Measurements from ENCODE around the gene RAB11FIP4. TPM values are rescaled to one million over a fixed set of nuclear protein-coding genes. Genes with fewer than 3 reads are reported as not detected.

RAB11FIP4 gene
- total and polyA plus RNA-seq, 2 of the 13 experiments (the other 11 are each of a cell fraction or from before 2014, with no cell fraction given) = 28.0 to 89.3 TPM

DNA sequence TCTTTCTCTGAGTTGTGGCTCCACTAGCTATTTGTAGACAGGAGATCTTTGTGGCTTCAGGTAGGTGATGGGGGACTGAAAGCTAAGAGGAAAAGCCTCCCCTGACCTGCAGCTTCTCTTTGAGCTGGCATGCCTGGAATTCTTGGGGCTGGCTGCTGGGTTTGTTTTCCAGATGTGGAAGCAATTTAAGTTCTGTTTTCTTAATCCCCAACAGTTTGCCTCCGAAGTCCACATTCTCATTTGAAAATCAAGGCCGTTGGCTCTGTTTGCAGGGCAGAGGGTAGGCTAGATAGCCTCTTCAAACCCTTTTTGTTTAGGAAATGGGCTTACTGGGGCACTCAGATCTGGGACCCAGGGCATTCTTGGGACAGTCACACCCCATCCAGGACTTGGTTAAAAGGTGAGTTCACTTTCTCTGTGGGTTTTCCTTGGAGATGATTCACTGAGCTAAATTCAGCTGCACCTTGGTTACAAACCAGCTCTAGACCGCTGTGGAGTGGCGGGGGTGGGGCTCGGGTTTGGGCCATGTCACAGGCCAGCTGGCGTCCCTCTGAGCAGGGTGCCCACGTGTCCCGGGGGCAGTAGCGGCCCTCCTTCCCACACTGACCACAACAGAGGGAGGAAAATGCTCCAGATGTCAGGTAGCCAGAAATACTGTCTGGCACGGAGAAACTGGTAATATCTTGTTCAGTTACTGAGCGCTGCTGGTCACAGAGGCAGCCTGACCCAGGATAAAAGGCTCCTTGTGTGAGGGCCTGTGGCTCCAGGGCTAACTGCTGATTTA is 108.5 kb downstream of the RAB11FIP4 start (continued):
- TF ChIP-seq, protein P1, sequence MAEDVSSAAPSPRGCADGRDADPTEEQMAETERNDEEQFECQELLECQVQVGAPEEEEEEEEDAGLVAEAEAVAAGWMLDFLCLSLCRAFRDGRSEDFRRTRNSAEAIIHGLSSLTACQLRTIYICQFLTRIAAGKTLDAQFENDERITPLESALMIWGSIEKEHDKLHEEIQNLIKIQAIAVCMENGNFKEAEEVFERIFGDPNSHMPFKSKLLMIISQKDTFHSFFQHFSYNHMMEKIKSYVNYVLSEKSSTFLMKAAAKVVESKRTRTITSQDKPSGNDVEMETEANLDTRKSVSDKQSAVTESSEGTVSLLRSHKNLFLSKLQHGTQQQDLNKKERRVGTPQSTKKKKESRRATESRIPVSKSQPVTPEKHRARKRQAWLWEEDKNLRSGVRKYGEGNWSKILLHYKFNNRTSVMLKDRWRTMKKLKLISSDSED (CRISPR knock-in tag; IDR thresholded peaks at IDR 0.05) = no peak
- TF ChIP-seq ELF3 (CRISPR knock-in tag; IDR thresholded peaks at IDR 0.05) (peak; percentile 28), GFI1 (CRISPR knock-in tag; IDR thresholded peaks at IDR 0.05; ENCODE audit: borderline replicate concordance) (peak; percentile 79), SNRNP70 (IDR thresholded peaks at IDR 0.05; ENCODE audit: low read depth, low read length) (no peak), ZFP37 (CRISPR knock-in tag; IDR thresholded peaks at IDR 0.05; ENCODE audit: borderline replicate concordance) (no peak), NR2F2 (IDR thresholded peaks at IDR 0.05; ENCODE audit: borderline replicate concordance, low read depth) (peak; percentile 71; the same call in 1 of the 2 replicates), SMAD3 (CRISPR knock-in tag; IDR thresholded peaks at IDR 0.05) (no peak), ZNF556 (CRISPR knock-in tag; IDR thresholded peaks at IDR 0.05; ENCODE audit: borderline replicate concordance) (0 out of 2 replicates have a peak, but pooled peaks have one; percentile 54), ZBTB46 (CRISPR knock-in tag; IDR thresholded peaks at IDR 0.05; ENCODE audit: borderline replicate concordance) (0 out of 2 replicates have a peak, but pooled peaks have one; percentile 62), ZNF609 (CRISPR knock-in tag; IDR thresholded peaks at IDR 0.05; ENCODE audit: borderline replicate concordance) (peak; percentile 68), HNF4A (CRISPR knock-in tag; IDR thresholded peaks at IDR 0.05) (peak; percentile 74), KDM5B (CRISPR knock-in tag; IDR thresholded peaks at IDR 0.05; ENCODE audit: borderline replicate concordance) (peak; percentile 54; the same call in 1 of the 2 replicates), RFXAP (CRISPR knock-in tag; IDR thresholded peaks at IDR 0.05; ENCODE audit: borderline replicate concordance) (0 out of 2 replicates have a peak, but pooled peaks have one; percentile 35)
- TF ChIP-seq, protein P2, sequence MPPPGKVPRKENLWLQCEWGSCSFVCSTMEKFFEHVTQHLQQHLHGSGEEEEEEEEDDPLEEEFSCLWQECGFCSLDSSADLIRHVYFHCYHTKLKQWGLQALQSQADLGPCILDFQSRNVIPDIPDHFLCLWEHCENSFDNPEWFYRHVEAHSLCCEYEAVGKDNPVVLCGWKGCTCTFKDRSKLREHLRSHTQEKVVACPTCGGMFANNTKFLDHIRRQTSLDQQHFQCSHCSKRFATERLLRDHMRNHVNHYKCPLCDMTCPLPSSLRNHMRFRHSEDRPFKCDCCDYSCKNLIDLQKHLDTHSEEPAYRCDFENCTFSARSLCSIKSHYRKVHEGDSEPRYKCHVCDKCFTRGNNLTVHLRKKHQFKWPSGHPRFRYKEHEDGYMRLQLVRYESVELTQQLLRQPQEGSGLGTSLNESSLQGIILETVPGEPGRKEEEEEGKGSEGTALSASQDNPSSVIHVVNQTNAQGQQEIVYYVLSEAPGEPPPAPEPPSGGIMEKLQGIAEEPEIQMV (CRISPR knock-in tag; IDR thresholded peaks at IDR 0.05; ENCODE audit: low read depth) = peak; percentile 71; the same call in 1 of the 2 replicates
- TF ChIP-seq, protein P3, sequence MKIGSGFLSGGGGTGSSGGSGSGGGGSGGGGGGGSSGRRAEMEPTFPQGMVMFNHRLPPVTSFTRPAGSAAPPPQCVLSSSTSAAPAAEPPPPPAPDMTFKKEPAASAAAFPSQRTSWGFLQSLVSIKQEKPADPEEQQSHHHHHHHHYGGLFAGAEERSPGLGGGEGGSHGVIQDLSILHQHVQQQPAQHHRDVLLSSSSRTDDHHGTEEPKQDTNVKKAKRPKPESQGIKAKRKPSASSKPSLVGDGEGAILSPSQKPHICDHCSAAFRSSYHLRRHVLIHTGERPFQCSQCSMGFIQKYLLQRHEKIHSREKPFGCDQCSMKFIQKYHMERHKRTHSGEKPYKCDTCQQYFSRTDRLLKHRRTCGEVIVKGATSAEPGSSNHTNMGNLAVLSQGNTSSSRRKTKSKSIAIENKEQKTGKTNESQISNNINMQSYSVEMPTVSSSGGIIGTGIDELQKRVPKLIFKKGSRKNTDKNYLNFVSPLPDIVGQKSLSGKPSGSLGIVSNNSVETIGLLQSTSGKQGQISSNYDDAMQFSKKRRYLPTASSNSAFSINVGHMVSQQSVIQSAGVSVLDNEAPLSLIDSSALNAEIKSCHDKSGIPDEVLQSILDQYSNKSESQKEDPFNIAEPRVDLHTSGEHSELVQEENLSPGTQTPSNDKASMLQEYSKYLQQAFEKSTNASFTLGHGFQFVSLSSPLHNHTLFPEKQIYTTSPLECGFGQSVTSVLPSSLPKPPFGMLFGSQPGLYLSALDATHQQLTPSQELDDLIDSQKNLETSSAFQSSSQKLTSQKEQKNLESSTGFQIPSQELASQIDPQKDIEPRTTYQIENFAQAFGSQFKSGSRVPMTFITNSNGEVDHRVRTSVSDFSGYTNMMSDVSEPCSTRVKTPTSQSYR (CRISPR knock-in tag; IDR thresholded peaks at IDR 0.05; ENCODE audit: borderline replicate concordance) = 0 out of 2 replicates have a peak, but pooled peaks have one; percentile 17

Data from HepG2 (cell line).